Uterus (tissue), 2 donors: ENCODE data around the gene SH2D7.

Experiments used
- CTCF ChIP-seq, 4 experiments: fragments of 200-600 bp in 2 of 4; fragments of 450-650 bp in 2 of 4; sonication (generic) in 2 of 4; IDR thresholded peaks; one replicate each; pipeline ENCODE4 v1.5.1; 2016 to 2019; ENCODE audit warnings: antibody characterized with exemption in 4 of 4, mild to moderate bottlenecking in 2 of 4, moderate library complexity in 1 of 4
- POLR2A ChIP-seq, 2 donors: fragments of 450-650 bp; IDR thresholded peaks; one replicate each; pipeline ENCODE4 v1.6.1; 2016; ENCODE audit warnings: antibody characterized with exemption in 2 of 2, mild to moderate bottlenecking in 1 of 2, moderate library complexity in 1 of 2

GRCh38 chr15:78129751-78130287 lies 37.5 kb downstream of the SH2D7 start:
- TF ChIP-seq POLR2A (IDR thresholded peaks at IDR 0.05) (no peak), CTCF (IDR thresholded peaks at IDR 0.05) (no peak)
